NOMO-1 treated with DMSO at 0.1 percent for 48 hours (cell line): ENCODE results near the gene KCNJ2.
A peak's percentile ranks its signal among the peaks of the same experiment; 100 is the strongest.

Experiments
- DNase-seq: peaks from one replicate; lab custom pipeline; 2025; ENCODE audit not compliant: unreplicated experiment; lab: John Stamatoyannopoulos, UW

Gene KCNJ2

GRCh38 chr17:70202840-70203239 is 33.5 kb downstream of the KCNJ2 start:
- DNase-seq: peak; percentile 8

DNA sequence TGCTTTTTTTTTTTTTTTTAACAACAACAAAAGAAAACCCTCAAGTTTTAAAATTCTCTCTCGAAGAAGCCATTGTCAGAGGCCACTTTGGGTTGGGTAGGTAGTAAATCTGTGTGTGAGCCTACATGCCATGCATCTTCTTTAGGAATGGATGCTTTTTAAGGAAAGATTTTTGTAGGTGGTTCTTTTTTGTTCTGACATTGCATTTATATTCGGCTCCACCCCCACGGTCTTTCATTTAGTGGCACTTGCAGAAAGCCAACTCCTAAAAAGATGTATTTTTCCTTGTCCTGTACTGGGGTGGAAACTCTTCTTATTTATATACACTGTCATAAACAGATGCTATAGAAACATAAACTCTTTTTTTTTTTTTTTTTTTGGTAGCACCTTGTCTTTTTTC is 35.1 kb downstream of the KCNJ2 start:
- DNase-seq: no peak

DNA sequence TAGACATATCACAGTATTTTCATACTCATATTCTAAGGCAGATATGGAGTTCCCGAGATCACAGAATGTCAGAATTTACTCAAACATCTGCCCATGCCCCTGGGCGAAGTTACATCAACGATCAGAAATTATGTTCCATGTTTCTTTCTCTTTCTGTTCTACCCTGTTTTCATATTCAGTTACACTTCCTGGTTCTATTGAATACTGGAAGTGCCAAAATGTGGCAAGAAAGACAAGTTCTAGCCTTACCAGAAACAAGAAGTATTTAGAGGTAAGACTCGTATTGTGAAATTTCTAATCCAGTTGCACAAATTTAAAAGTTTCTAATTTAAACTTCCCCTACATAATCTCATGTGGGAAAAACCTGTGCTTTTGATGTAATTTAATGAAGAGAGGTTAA is 36.1 kb downstream of the KCNJ2 start:
- peak; percentile 97 for DNase-seq

- DNase-seq: peak; percentile 46
These were observed 37.2 kb downstream of the KCNJ2 start for GRCh38 chr17:70206361-70207010.

DNA sequence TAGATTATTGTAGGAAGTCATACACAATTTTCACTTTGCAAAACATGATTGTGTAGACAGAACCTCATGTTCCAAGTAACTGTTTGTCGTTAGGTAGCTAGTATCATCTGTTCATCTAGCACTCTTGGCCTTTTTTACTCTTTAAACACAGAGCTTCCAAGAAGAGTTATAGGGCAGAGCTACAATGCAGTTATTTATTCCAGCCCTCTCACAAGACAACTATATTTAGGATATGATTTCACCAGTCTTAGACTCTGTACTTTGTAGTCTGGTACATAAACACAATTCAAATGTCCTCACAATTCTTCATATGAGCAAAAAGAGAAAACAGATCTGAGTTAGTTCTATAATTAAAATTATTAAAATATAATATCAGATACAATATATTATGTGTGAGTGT is 37.9 kb downstream of the KCNJ2 start:
- no peak for DNase-seq

DNA sequence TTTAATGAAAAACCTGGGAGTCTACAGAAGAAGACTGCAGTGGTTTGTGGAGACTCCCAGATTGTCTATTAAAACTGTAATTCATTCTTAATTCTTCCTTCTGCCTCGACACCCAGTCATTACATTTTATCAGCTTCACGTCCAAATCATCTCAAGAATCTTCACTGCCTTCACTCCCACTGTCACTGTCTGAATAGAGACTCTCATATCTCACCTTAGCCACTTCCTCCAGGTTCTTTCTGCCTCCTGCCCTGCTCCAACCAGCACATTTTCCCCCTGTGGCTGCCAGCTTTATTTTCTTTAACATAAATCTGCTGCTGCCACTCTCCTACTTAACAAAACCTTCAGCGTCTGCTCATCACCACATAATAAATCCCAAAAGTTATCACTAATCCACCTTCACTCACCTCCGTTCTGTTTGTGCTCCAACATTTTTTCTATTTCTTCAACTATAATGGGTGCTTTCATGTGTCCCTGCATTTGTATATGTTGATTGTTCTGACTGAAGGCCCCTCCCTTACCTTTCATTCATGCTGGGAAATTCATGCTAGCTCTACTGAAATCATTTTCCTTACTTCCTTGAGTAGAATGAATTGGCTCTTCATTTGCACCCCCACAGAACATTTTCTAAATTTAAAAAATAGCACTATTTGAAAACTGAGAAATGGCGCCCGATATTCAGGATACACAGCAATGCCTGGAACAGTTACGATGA is 38.9 kb downstream of the KCNJ2 start:
- DNase-seq: no peak

DNA sequence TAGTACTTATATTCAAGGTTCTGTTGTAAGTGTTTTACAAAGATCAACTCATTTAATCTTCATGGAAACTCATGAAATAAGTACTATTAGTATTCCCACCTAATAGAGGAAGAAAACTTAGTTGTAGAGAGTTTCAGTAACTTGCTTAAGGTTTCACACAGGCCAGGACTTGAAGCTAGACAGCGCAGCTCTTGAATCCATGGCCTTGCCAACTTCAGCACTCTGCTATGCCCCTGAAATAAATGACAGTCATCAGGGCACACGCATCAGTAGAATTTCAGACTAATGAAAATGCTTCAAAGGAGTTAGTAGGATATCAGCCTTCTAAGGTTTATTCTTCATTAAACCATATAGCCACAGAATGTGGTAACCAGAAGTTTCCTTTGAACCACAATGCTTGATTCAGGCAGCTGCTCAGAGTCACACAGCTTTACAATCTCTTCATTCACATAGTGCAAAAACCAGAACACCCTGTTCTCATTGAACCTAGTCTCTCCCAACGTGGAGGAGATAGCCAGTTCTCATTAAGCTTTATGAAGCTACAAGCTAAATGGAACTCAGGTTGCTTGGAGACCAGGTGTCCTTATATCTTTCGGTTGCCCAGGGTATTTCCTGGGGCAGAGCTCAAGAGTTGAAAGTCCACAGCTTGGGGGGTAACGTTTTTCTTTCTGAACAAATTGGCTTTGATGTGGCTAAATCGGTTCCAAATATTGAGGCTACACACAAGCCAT is 39.7 kb downstream of the KCNJ2 start:
- DNase-seq: no peak

DNA sequence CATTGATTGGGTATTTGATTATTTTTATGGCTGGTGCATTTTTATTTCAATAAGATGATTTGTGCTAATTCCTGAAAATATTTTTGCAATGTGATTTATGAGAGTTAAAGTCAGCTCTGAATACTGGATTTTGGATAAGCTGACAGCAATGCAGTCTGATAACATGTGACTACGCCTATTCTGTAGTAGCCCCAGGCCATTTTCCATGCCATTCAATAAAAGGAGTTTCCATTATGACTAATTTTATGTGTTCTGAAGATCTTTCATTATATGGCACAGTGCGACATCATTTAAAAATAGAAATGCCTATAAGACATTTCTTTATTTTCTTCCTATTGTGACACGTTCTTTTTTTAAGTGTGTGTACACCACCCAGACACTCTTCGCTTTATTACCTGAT is 46.3 kb downstream of the KCNJ2 start:
- DNase-seq: no peak

GRCh38 chr17:70217571-70217970 is 48.2 kb downstream of the KCNJ2 start:
- DNase-seq: peak; percentile 24

DNA sequence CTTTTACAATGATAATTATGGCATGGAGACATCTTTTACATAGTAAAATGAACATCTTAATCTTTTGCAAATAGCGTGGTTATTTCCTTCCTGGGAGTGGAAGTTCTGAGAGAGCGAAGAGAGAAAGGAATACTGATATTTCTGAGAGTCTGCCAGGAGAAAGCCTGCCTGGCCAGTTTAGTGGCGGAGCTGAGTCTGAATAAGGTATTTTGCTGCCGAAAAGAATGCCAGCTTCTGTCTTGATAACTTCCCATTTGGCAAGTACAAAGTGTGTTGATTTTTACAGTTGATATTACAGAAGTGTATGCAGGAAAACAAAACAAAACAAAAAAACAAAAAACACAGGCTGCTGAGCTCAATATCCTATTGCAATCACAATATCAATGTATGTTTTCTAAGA is 55.9 kb downstream of the KCNJ2 start:
- DNase-seq: no peak
